Uterus (tissue), 2 donors: ENCODE measurements around the gene CCNH.

Experiments
- CTCF ChIP-seq, 4 experiments: fragments of 200-600 bp in 2 of 4; fragments of 450-650 bp in 2 of 4; sonication (generic) in 2 of 4; IDR thresholded peaks; one replicate each; pipeline ENCODE4 v1.5.1; 2016 to 2019; ENCODE audit warnings: antibody characterized with exemption in 4 of 4, mild to moderate bottlenecking in 2 of 4, moderate library complexity in 1 of 4
- POLR2A ChIP-seq, 2 donors: fragments of 450-650 bp; IDR thresholded peaks; one replicate each; pipeline ENCODE4 v1.6.1; 2016; ENCODE audit warnings: antibody characterized with exemption in 2 of 2, mild to moderate bottlenecking in 1 of 2, moderate library complexity in 1 of 2

GRCh38 chr5:87388129-87388528, 24.6 kb downstream of the CCNH start:
- no peak for TF ChIP-seq POLR2A (IDR thresholded peaks at IDR 0.05)
- TF ChIP-seq CTCF (IDR thresholded peaks at IDR 0.05), result no peak
